Heart left ventricle (tissue), 13 donors: Measurements from ENCODE around the gene DDX21.
"Not testable (repeated sequence)": the region's sequence is repeated elsewhere in the genome, so short reads cannot be mapped to it uniquely, and the experiment has no call there.

Experiments used
- POLR2A ChIP-seq, 2 donors: fragments of 450-650 bp; IDR thresholded peaks; one replicate each; pipeline ENCODE4 v1.6.1; 2017; ENCODE audit warnings: antibody characterized with exemption in 2 of 2, mild to moderate bottlenecking in 2 of 2, moderate library complexity in 2 of 2
- TF ChIP-seq, protein P1 (sequence below), 12 donors: fragments of 200-600 bp; sonication (generic) in 4 of 12; IDR thresholded peaks; one replicate each; pipeline versions ENCODE4 v1.5.0 to v1.8.0; 2018 to 2022; ENCODE audit warnings: antibody characterized with exemption in 12 of 12, mild to moderate bottlenecking in 5 of 12
- donor health status: ischemic (EF 13 %, LVEDD 7.1; RV severe dilation, severe dysfunction).
- donor health status: DM: no; HTN: yes; CAD: no.
- donor health status: DM: no; HTN: no; CAD: no.
- donor health status: ischemic (EF 25% LVEDD 6.9; RV normal size, moderate dysfunction).
- donor health status: ischemic (EF 25% LVEDD 5.7; RV mildly dilated, moderate dysfunction).
- donor health status: ischemic (EF 35%, LVEDD 5.7; RV mildly dilated, moderate dysfunction).
- donor health status: nonischemic (EF 11% LVEDD 7.7; RV severe dilation, severe dysfunction).
- donor health status: DM: yes; HTN: yes; CAD: no.
- donor health status: PGD.
- donor health status: ischemic (EF 29% LVEDD 5.4; RV normal size, mild dysfunction).
- donor health status: nonischemic (EF 23%, LVEDD 6.1; RV moderate dilation, normal function).

- TF ChIP-seq POLR2A (IDR thresholded peaks at IDR 0.05): not testable (repeated sequence)
- TF ChIP-seq, protein P1, sequence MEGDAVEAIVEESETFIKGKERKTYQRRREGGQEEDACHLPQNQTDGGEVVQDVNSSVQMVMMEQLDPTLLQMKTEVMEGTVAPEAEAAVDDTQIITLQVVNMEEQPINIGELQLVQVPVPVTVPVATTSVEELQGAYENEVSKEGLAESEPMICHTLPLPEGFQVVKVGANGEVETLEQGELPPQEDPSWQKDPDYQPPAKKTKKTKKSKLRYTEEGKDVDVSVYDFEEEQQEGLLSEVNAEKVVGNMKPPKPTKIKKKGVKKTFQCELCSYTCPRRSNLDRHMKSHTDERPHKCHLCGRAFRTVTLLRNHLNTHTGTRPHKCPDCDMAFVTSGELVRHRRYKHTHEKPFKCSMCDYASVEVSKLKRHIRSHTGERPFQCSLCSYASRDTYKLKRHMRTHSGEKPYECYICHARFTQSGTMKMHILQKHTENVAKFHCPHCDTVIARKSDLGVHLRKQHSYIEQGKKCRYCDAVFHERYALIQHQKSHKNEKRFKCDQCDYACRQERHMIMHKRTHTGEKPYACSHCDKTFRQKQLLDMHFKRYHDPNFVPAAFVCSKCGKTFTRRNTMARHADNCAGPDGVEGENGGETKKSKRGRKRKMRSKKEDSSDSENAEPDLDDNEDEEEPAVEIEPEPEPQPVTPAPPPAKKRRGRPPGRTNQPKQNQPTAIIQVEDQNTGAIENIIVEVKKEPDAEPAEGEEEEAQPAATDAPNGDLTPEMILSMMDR (IDR thresholded peaks at IDR 0.05): not testable (repeated sequence)
Observed at GRCh38 chr10:69012778-69013177, 56.8 kb downstream of the DDX21 start.
